GM23338 (cell line): ENCODE data around the gene ERC1. TPM values are rescaled to one million over a fixed set of nuclear protein-coding genes. Genes with fewer than 3 reads are reported as not detected.

ENCODE experiments used
- ATAC-seq: fragments of 200-7000 bp; cut with Tn5 transposase; 3 replicates; pipeline ENCODE4 v1.9.1; 2020
- DNase-seq: peaks from one replicate; pipeline ENCODE4 v3.0.0-alpha.2; 2015; ENCODE audit warnings: low spot score
- H2AFZ ChIP-seq: fragments of 200-600 bp; sonication (generic); 2 replicates; pipeline ENCODE4 v1.8.0; 2016; ENCODE audit warnings: antibody characterized with exemption, mild to moderate bottlenecking, moderate library complexity
- H3F3A ChIP-seq: fragments of 200-600 bp; sonication (generic); replicated peaks from 2 replicates; pipeline ENCODE4 v1.8.0; 2017; ENCODE audit warnings: antibody characterized with exemption, mixed run types, low read depth
- H3K27ac ChIP-seq: fragments of 200-600 bp; sonication (generic); 2 replicates; pipeline ENCODE4 v1.6.1; 2016; ENCODE audit warnings: low read depth
- H3K27me3 ChIP-seq: fragments of 200-600 bp; sonication (generic); 2 replicates; pipeline ENCODE4 v1.8.0; 2016; ENCODE audit warnings: mild to moderate bottlenecking, mixed run types, moderate library complexity; ENCODE audit not compliant: insufficient read depth
- H3K36me3 ChIP-seq: fragments of 200-600 bp; sonication (generic); 2 replicates; pipeline ENCODE4 v1.8.0; 2016; ENCODE audit warnings: mild to moderate bottlenecking; ENCODE audit not compliant: insufficient read depth
- H3K4me1 ChIP-seq: fragments of 200-600 bp; sonication (generic); 2 replicates; pipeline ENCODE4 v1.8.0; 2016; ENCODE audit warnings: mild to moderate bottlenecking, moderate library complexity; ENCODE audit not compliant: insufficient read depth
- H3K4me2 ChIP-seq: fragments of 200-600 bp; sonication (generic); 2 replicates; pipeline ENCODE4 v1.7.1; 2017; ENCODE audit warnings: mixed run types
- H3K4me3 ChIP-seq: fragments of 200-600 bp; sonication (generic); 2 replicates; pipeline ENCODE4 v1.6.1; 2016; ENCODE audit warnings: mixed run types
- H3K79me2 ChIP-seq: fragments of 200-600 bp; sonication (generic); replicated peaks from 2 replicates; pipeline ENCODE4 v1.8.0; 2017; ENCODE audit warnings: mild to moderate bottlenecking; ENCODE audit not compliant: insufficient read depth
- H3K9me2 ChIP-seq: fragments of 200-600 bp; sonication (generic); 2 replicates; pipeline ENCODE4 v1.8.0; 2017; ENCODE audit not compliant: insufficient read depth
- H4K20me1 ChIP-seq: fragments of 200-600 bp; sonication (generic); replicated peaks from 2 replicates; pipeline ENCODE4 v1.8.0; 2017; ENCODE audit warnings: mild to moderate bottlenecking; ENCODE audit not compliant: insufficient read depth
- H3K27ac Mint-ChIP-seq: 2 replicates; pipeline ENCODE4 v1.8.0; 2020; ENCODE audit warnings: inconsistent platforms, mild to moderate bottlenecking, moderate library complexity, mixed read lengths
- H3K27me3 Mint-ChIP-seq: 3 replicates; pipeline ENCODE4 v1.8.0; 2022; ENCODE audit warnings: low read depth, mild to moderate bottlenecking, moderate library complexity, mixed read lengths, inconsistent platforms; ENCODE audit not compliant: insufficient read depth, poor library complexity
- H3K36me3 Mint-ChIP-seq: 3 replicates; pipeline ENCODE4 v1.8.0; 2021; ENCODE audit warnings: low read depth, mild to moderate bottlenecking, inconsistent platforms, moderate library complexity, mixed read lengths
- H3K4me1 Mint-ChIP-seq: 3 replicates; pipeline ENCODE4 v1.8.0; 2020; ENCODE audit warnings: mild to moderate bottlenecking, inconsistent platforms, mixed read lengths
- H3K4me3 Mint-ChIP-seq: 3 replicates; pipeline ENCODE4 v1.8.0; 2021; ENCODE audit warnings: moderate library complexity, mild to moderate bottlenecking, inconsistent platforms, mixed read lengths
- H3K9me3 Mint-ChIP-seq: 3 replicates; pipeline ENCODE4 v1.8.0; 2020; ENCODE audit warnings: moderate library complexity, mild to moderate bottlenecking, inconsistent platforms, mixed read lengths
- CREB1 ChIP-seq: fragments of 250-450 bp; sonication (Bioruptor Pico); IDR thresholded peaks from 2 replicates; pipeline ENCODE4 v1.5.0; 2020; ENCODE audit warnings: low read depth, mild to moderate bottlenecking, moderate library complexity
- EZH2 ChIP-seq: fragments of 200-600 bp; sonication (generic); IDR thresholded peaks from one replicate; pipeline ENCODE4 v1.8.0; 2017; ENCODE audit warnings: antibody characterized with exemption, mild to moderate bottlenecking, low read depth; ENCODE audit not compliant: unreplicated experiment
- EZH2phosphoT487 ChIP-seq: fragments of 200-600 bp; sonication (generic); IDR thresholded peaks from one replicate; pipeline ENCODE4 v1.8.1; 2018; ENCODE audit warnings: antibody characterized with exemption; ENCODE audit not compliant: unreplicated experiment
- JUNB ChIP-seq: IDR thresholded peaks from one replicate; pipeline ENCODE4 v1.6.1; 2016; ENCODE audit warnings: antibody characterized with exemption; ENCODE audit not compliant: unreplicated experiment
- NANOG ChIP-seq: IDR thresholded peaks from 2 replicates; pipeline ENCODE4 v1.6.1; 2016; ENCODE audit warnings: antibody characterized with exemption, borderline replicate concordance
- POLR2AphosphoS5 ChIP-seq: IDR thresholded peaks from 2 replicates; pipeline ENCODE4 v1.6.1; 2016; ENCODE audit warnings: antibody characterized with exemption, low read depth
- STAT1 ChIP-seq: IDR thresholded peaks from one replicate; pipeline ENCODE4 v1.6.1; 2016; ENCODE audit warnings: antibody characterized with exemption; ENCODE audit not compliant: unreplicated experiment
- ZNF114 ChIP-seq: fragments of 250-450 bp; sonication (Bioruptor Pico); IDR thresholded peaks from 2 replicates; pipeline ENCODE4 v1.5.0; 2020; ENCODE audit warnings: mild to moderate bottlenecking, moderate library complexity
- ZNF331 ChIP-seq: fragments of 250-450 bp; sonication (Bioruptor Pico); IDR thresholded peaks from 2 replicates; pipeline ENCODE4 v1.5.0; 2020; ENCODE audit warnings: low read depth, mild to moderate bottlenecking, moderate library complexity
- ZNF462 ChIP-seq: fragments of 250-450 bp; sonication (Bioruptor Pico); IDR thresholded peaks from 2 replicates; pipeline ENCODE4 v1.5.0; 2020; ENCODE audit warnings: mild to moderate bottlenecking, moderate library complexity
- polyA plus RNA-seq: library from polyadenylated mRNA; unstranded; fragments of >200 nt; fragmentation: Nextera tagmentation; extraction: Ambion mirVana; gene quantifications from 2 replicates; pipeline ENCODE4 v1.2.1, GENCODE V29; 2016
- total RNA-seq: library from RNA; depleted of rRNA; stranded (reverse); fragments of >200 nt; shearing (Covaris generic); gene quantifications from 2 replicates; pipeline ENCODE4 v1.2.3, GENCODE V29; 2014
- TF ChIP-seq, protein P1 (sequence below), 2 experiments: fragments of 200-600 bp in 1 of 2; sonication (generic) in 1 of 2; conservative IDR thresholded peaks; 2 replicates each; pipeline versions ENCODE4 v1.5.1 to v1.6.1; 2016 to 2017; ENCODE audit warnings: antibody characterized with exemption in 2 of 2, low read depth in 2 of 2, mild to moderate bottlenecking in 2 of 2, moderate library complexity in 1 of 2
- TF ChIP-seq, protein P2 (sequence below): IDR thresholded peaks from 2 replicates; pipeline ENCODE4 v1.6.1; 2016; ENCODE audit warnings: antibody characterized with exemption
- TF ChIP-seq, protein P3 (sequence below): IDR thresholded peaks from one replicate; pipeline ENCODE4 v1.6.1; 2018; ENCODE audit warnings: antibody characterized with exemption; ENCODE audit not compliant: unreplicated experiment

Gene ERC1
- total and polyA plus RNA-seq, 2 experiments from 2014 or later: 28.1 to 35.3 TPM

DNA sequence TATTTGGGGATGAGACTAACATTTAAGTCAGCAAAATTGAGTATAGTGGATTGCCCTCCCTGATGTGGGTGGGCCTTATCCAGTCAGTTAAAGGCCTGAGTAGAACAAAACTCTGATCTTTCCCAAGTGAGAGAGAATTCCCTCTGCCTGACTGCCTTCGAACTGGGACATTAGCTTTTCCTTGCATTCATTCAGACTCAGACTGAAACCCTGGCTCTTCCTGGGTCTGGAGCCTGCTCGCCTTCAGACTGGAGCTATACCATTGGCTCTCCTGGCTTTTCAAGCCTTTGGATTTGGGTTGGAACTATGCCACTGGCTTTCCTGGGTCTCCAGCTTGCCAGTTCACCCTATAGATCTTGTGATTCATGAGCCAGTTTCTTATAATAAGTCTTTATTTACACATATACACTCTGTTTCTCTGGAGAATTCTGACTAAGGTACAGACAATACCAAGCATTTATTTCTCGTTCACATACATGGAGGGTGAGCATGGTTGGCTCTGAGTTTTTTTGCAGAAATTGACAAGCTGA lies 296.5 kb downstream of the ERC1 start:
- Histone ChIP-seq H3K9me2 (no peaks in the 10 kb centered on the region), H3K79me2 (no peaks in the 10 kb centered on the region), H3K27ac (no peak overlapping the region), H3K4me2 (no peak overlapping the region), H3K27me3 (no peaks in the 10 kb centered on the region), H3K4me1 (peaks cover 6% of the 10 kb centered on the region; the same call in 1 of the 2 replicates), H4K20me1 (no peaks in the 10 kb centered on the region), H3K36me3 (no peaks in the 10 kb centered on the region), H3F3A (no peaks in the 10 kb centered on the region), H2AFZ (no peak overlapping the region), H3K4me3 (no peak overlapping the region)
- peaks cover 6% of the 10 kb centered on the region; the same call in 2 of the 3 replicates for H3K36me3 Mint-ChIP-seq
- DNase-seq (peak; percentile 9), ATAC-seq (peak; percentile 57)
- peaks cover 9% of the 10 kb centered on the region; the same call in 2 of the 3 replicates for H3K4me1 Mint-ChIP-seq
- no peak for TF ChIP-seq STAT1
- TF ChIP-seq NANOG: no peak
- no peak for TF ChIP-seq POLR2AphosphoS5
- no peak for TF ChIP-seq JUNB
- no peak for TF ChIP-seq ZNF462
- TF ChIP-seq, protein P1, sequence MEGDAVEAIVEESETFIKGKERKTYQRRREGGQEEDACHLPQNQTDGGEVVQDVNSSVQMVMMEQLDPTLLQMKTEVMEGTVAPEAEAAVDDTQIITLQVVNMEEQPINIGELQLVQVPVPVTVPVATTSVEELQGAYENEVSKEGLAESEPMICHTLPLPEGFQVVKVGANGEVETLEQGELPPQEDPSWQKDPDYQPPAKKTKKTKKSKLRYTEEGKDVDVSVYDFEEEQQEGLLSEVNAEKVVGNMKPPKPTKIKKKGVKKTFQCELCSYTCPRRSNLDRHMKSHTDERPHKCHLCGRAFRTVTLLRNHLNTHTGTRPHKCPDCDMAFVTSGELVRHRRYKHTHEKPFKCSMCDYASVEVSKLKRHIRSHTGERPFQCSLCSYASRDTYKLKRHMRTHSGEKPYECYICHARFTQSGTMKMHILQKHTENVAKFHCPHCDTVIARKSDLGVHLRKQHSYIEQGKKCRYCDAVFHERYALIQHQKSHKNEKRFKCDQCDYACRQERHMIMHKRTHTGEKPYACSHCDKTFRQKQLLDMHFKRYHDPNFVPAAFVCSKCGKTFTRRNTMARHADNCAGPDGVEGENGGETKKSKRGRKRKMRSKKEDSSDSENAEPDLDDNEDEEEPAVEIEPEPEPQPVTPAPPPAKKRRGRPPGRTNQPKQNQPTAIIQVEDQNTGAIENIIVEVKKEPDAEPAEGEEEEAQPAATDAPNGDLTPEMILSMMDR (conservative IDR thresholded peaks at IDR 0.05; ENCODE audit: low read depth in 2 of 2): no peak
- no peak for TF ChIP-seq ZNF114
- no peak for TF ChIP-seq EZH2phosphoT487
- TF ChIP-seq, protein P2, sequence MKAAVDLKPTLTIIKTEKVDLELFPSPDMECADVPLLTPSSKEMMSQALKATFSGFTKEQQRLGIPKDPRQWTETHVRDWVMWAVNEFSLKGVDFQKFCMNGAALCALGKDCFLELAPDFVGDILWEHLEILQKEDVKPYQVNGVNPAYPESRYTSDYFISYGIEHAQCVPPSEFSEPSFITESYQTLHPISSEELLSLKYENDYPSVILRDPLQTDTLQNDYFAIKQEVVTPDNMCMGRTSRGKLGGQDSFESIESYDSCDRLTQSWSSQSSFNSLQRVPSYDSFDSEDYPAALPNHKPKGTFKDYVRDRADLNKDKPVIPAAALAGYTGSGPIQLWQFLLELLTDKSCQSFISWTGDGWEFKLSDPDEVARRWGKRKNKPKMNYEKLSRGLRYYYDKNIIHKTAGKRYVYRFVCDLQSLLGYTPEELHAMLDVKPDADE: no peak
- TF ChIP-seq EZH2: no peak
- TF ChIP-seq ZNF331 (CRISPR knock-in tag): no peak
- TF ChIP-seq CREB1 (CRISPR knock-in tag): no peak
- TF ChIP-seq, protein P3, sequence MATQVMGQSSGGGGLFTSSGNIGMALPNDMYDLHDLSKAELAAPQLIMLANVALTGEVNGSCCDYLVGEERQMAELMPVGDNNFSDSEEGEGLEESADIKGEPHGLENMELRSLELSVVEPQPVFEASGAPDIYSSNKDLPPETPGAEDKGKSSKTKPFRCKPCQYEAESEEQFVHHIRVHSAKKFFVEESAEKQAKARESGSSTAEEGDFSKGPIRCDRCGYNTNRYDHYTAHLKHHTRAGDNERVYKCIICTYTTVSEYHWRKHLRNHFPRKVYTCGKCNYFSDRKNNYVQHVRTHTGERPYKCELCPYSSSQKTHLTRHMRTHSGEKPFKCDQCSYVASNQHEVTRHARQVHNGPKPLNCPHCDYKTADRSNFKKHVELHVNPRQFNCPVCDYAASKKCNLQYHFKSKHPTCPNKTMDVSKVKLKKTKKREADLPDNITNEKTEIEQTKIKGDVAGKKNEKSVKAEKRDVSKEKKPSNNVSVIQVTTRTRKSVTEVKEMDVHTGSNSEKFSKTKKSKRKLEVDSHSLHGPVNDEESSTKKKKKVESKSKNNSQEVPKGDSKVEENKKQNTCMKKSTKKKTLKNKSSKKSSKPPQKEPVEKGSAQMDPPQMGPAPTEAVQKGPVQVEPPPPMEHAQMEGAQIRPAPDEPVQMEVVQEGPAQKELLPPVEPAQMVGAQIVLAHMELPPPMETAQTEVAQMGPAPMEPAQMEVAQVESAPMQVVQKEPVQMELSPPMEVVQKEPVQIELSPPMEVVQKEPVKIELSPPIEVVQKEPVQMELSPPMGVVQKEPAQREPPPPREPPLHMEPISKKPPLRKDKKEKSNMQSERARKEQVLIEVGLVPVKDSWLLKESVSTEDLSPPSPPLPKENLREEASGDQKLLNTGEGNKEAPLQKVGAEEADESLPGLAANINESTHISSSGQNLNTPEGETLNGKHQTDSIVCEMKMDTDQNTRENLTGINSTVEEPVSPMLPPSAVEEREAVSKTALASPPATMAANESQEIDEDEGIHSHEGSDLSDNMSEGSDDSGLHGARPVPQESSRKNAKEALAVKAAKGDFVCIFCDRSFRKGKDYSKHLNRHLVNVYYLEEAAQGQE: no peak
- H3K27ac Mint-ChIP-seq: no peak overlapping the region
- no peak overlapping the region for H3K4me3 Mint-ChIP-seq
- peaks cover 1% of the 10 kb centered on the region for H3K27me3 Mint-ChIP-seq
- H3K9me3 Mint-ChIP-seq: no peaks in the 10 kb centered on the region
